Measurements from ENCODE around the gene PEX5L.

DNA sequence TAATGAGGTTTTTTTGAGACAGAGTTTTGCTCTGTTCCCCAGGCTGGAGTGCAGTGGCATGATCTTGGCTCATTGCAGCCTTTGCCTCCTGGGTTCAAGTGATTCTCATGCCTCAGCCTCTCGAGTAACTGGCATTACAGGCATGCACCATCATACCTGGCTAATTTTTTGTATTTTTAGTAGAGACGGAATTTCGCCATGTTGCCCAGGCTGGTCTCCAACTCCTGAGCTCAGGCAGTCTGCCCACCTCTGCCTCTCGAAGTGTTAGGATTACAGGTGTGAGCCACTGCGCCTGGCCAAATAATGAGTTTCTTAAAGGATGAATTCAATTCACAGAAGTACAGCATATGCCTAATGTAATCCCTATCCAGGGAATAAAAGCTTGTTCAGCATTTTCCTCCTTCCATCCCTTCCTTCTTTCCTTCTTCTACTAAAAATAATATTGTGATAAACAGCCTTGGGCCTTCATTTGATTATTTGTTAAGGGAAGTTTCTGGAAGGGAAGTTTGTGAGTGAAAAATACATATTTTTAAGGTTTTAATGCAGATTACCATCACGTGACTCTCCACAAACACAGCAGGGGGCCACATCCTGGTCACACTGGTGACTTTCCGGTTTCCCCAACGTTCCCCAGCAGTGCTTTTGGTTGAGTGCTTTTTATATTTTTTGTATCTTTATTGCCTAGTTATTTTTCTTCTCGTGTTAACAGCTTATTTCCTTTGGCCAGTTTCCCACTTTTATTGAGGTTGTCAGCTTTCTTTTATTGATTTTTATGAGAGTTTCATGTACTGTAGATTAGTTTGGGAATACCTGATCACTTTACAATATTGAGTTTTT lies 267.1 kb downstream of the PEX5L start:
- TF ChIP-seq POLR2A (IDR thresholded peaks at IDR 0.05; ENCODE audit: low read depth, low read length): no peak
- no peak for TF ChIP-seq POLR2AphosphoS5 (IDR thresholded peaks at IDR 0.05; ENCODE audit: low read depth, low read length)
- TF ChIP-seq TAF1 (IDR thresholded peaks at IDR 0.05; ENCODE audit: borderline replicate concordance, low read depth, low read length): no peak
